Brain microvascular endothelial cell (primary cell): Measurements from ENCODE around the gene MSI2.

Experiments used
- DNase-seq: peaks from one replicate; pipeline ENCODE4 v3.0.0-alpha.2; 2020
- H3K27ac ChIP-seq: fragments of 250-450 bp; sonication (Bioruptor Pico); 2 replicates; pipeline ENCODE4 v1.5.1; 2020; ENCODE audit warnings: mild to moderate bottlenecking, moderate library complexity
- H3K27me3 ChIP-seq: fragments of 250-450 bp; sonication (Bioruptor Pico); replicated peaks from 2 replicates; pipeline ENCODE4 v1.5.1; 2020; ENCODE audit warnings: mild to moderate bottlenecking
- H3K36me3 ChIP-seq: fragments of 250-450 bp; sonication (Bioruptor Pico); replicated peaks from 2 replicates; pipeline ENCODE4 v1.5.1; 2020; ENCODE audit warnings: mild to moderate bottlenecking
- H3K4me3 ChIP-seq: 2 replicates; pipeline ENCODE4 v1.5.1; 2011; ENCODE audit warnings: low read depth, mild to moderate bottlenecking, control low read depth, low read length, moderate library complexity
- CTCF ChIP-seq: IDR thresholded peaks from 2 replicates; pipeline ENCODE4 v1.5.1; 2011; ENCODE audit warnings: low read depth, mild to moderate bottlenecking, moderate library complexity, low read length, control low read depth, inconsistent platforms; ENCODE audit errors: missing control alignments
- in situ Hi-C: cut with HindIII; loops from 2 replicates; pipeline ENCODE4 v1.10.0; 2017; ENCODE audit warnings: low sequenced_read_pairs, low pct_ligation_motif_present

MSI2 gene

GRCh38 chr17:57633236-57633635 lies 376.9 kb downstream of the MSI2 start:
- TF ChIP-seq CTCF: no peak
- in situ Hi-C loops: no loop called here
- no peak for DNase-seq
- Histone ChIP-seq H3K36me3 (no peaks in the 10 kb centered on the region), H3K27me3 (no peaks in the 10 kb centered on the region), H3K27ac (no peak overlapping the region), H3K4me3 (no peak overlapping the region)

- Histone ChIP-seq H3K27ac (no peak overlapping the region), H3K4me3 (no peak overlapping the region), H3K27me3 (no peaks in the 10 kb centered on the region), H3K36me3 (no peaks in the 10 kb centered on the region)
- no peak for TF ChIP-seq CTCF
- no peak for DNase-seq
- in situ Hi-C loops: no loop called here
These were observed 378.6 kb downstream of the MSI2 start for GRCh38 chr17:57634713-57635465.

GRCh38 chr17:57636274-57636673 lies 380.0 kb downstream of the MSI2 start:
- no peak for TF ChIP-seq CTCF
- in situ Hi-C loops: no loop called here
- Histone ChIP-seq H3K27ac (no peak overlapping the region), H3K4me3 (no peak overlapping the region), H3K36me3 (no peaks in the 10 kb centered on the region), H3K27me3 (no peaks in the 10 kb centered on the region)
- no peak for DNase-seq

GRCh38 chr17:57636985-57637665 lies 380.8 kb downstream of the MSI2 start:
- no peak for TF ChIP-seq CTCF
- no peak overlapping the region for H3K4me3 ChIP-seq
- in situ Hi-C loops: no loop called here
- no peak for DNase-seq
- H3K36me3 ChIP-seq: no peaks in the 10 kb centered on the region
- H3K27ac ChIP-seq: no peak overlapping the region
- no peaks in the 10 kb centered on the region for H3K27me3 ChIP-seq

GRCh38 chr17:57637666-57638010 lies 381.3 kb downstream of the MSI2 start:
- TF ChIP-seq CTCF: no peak
- Histone ChIP-seq H3K27me3 (no peaks in the 10 kb centered on the region), H3K4me3 (no peak overlapping the region), H3K36me3 (no peaks in the 10 kb centered on the region), H3K27ac (no peak overlapping the region)
- DNase-seq: no peak
- in situ Hi-C loops: no loop called here

GRCh38 chr17:57638284-57638683 lies 382.0 kb downstream of the MSI2 start:
- in situ Hi-C loops: no loop called here
- no peak for TF ChIP-seq CTCF
- no peak for DNase-seq
- Histone ChIP-seq H3K27me3 (no peaks in the 10 kb centered on the region), H3K4me3 (no peak overlapping the region), H3K27ac (no peak overlapping the region), H3K36me3 (no peaks in the 10 kb centered on the region)
